ENCODE results near the gene TMEM87A.

The TMEM87A gene

DNA sequence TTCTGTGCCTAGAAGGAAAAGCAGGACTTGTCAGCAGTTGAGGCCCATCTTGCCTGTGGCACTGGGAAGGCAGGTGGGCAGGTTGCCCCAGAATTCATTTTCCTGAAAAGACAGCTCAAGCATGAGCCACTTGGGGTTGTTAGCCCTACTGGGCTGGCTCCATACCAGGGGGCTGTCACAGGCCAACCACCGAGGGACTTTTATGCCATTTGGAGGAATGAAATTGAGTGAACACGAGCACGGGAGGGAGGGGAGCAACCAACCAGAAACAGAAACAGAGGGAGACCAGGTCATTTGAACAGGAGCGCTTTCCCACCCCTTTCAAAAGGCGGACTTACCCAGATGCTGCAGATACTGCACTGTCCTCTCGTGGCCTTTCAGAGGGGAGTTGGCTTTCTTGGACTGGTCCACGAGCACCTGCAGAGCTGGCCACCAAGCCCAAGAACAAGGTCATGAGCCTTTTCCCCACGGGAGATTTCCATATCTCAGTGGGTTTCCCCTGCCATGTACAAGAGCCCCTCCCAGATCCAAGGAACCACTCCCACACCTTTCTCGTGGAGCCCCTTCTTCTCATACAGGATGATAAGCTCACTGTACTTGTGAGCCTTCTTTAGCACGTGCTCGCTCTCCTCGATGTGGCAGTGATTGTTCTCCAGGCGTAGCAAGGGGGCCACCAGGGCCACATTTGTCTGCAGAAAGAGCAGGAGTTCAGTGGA, 106.8 kb downstream of the TMEM87A start:
- no peak overlapping the region for H3K4me3 ChIP-seq (replicated peaks; ENCODE audit: insufficient read depth, low read length)
- TF ChIP-seq POLR2AphosphoS5 (IDR thresholded peaks at IDR 0.05; ENCODE audit: low read depth) = no peak
- TF ChIP-seq, protein P1, sequence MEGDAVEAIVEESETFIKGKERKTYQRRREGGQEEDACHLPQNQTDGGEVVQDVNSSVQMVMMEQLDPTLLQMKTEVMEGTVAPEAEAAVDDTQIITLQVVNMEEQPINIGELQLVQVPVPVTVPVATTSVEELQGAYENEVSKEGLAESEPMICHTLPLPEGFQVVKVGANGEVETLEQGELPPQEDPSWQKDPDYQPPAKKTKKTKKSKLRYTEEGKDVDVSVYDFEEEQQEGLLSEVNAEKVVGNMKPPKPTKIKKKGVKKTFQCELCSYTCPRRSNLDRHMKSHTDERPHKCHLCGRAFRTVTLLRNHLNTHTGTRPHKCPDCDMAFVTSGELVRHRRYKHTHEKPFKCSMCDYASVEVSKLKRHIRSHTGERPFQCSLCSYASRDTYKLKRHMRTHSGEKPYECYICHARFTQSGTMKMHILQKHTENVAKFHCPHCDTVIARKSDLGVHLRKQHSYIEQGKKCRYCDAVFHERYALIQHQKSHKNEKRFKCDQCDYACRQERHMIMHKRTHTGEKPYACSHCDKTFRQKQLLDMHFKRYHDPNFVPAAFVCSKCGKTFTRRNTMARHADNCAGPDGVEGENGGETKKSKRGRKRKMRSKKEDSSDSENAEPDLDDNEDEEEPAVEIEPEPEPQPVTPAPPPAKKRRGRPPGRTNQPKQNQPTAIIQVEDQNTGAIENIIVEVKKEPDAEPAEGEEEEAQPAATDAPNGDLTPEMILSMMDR (IDR thresholded peaks at IDR 0.05; ENCODE audit: insufficient read depth, low read length) = no peak
- TF ChIP-seq SPI1 (IDR thresholded peaks at IDR 0.05; ENCODE audit: borderline replicate concordance, low read depth) = no peak
- TF ChIP-seq GABPA (IDR thresholded peaks at IDR 0.05; ENCODE audit: low read depth) = no peak
- no peak for DNase-seq (ENCODE audit: low read depth in 1 of 2, low spot score in 1 of 2)
- no peaks in the 10 kb centered on the region for H3K27me3 ChIP-seq (ENCODE audit: insufficient read depth, poor library complexity, severe bottlenecking)
- H3K27ac ChIP-seq (replicated peaks) = no peak overlapping the region

DNA sequence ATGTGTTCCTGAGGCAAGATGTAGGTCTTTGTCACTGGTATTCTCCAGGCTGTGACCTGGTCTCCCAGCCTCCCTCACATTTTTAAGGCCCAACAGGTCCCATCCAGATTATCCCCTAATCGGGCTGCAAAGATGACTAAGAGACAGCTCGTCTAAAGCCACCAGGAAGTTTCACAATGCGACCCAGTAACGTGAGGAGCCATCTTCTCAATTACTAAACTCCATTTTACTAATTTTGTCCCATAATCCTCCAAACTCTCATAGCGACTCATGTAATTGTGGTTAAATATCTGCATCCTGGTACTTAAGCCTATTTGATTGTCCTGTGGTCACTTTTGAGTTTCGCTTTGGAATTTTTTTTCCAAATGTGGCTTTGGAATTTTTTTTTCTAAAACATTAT, 108.1 kb downstream of the TMEM87A start:
- no peak overlapping the region for H3K27ac ChIP-seq (replicated peaks)
- no peaks in the 10 kb centered on the region for H3K27me3 ChIP-seq (ENCODE audit: insufficient read depth, poor library complexity, severe bottlenecking)
- TF ChIP-seq GABPA (IDR thresholded peaks at IDR 0.05; ENCODE audit: low read depth) = no peak
- peak in 1 of 2 experiments; percentile 28 for DNase-seq (ENCODE audit: low read depth in 1 of 2, low spot score in 1 of 2)
- no peak overlapping the region for H3K4me3 ChIP-seq (replicated peaks; ENCODE audit: insufficient read depth, low read length)

DNA sequence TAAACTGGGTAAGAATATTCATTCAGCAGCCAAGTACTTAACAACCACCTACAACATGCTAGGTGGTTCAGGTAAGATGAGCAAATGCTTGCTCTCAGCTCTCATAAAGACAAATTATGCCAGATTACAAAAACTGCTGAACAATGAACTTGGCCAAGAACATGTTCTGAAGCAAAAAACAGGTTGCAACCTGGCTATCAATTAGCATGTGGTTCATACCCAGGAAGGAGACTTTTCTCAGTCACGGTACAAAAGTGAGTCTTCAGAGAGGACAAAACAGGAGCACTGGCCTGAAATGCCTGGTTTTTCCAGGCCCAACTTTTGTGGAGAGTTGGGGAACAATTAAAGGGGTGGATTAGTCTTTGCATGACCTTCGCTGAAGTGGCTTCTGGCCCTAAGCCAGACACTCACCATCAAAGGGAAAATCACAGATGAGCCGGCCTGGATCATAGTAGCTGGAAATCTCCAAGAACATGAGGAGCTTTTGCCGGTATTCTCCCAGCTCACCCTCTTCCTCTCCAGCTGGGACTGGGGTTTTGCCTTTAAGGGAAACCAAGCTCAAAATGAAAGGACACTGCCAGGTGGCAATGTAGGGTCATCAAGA, 109.2 kb downstream of the TMEM87A start:
- H3K27me3 ChIP-seq (ENCODE audit: insufficient read depth, poor library complexity, severe bottlenecking) = no peaks in the 10 kb centered on the region
- TF ChIP-seq, protein P1 (IDR thresholded peaks at IDR 0.05; ENCODE audit: insufficient read depth, low read length) = no peak
- TF ChIP-seq, protein P2, sequence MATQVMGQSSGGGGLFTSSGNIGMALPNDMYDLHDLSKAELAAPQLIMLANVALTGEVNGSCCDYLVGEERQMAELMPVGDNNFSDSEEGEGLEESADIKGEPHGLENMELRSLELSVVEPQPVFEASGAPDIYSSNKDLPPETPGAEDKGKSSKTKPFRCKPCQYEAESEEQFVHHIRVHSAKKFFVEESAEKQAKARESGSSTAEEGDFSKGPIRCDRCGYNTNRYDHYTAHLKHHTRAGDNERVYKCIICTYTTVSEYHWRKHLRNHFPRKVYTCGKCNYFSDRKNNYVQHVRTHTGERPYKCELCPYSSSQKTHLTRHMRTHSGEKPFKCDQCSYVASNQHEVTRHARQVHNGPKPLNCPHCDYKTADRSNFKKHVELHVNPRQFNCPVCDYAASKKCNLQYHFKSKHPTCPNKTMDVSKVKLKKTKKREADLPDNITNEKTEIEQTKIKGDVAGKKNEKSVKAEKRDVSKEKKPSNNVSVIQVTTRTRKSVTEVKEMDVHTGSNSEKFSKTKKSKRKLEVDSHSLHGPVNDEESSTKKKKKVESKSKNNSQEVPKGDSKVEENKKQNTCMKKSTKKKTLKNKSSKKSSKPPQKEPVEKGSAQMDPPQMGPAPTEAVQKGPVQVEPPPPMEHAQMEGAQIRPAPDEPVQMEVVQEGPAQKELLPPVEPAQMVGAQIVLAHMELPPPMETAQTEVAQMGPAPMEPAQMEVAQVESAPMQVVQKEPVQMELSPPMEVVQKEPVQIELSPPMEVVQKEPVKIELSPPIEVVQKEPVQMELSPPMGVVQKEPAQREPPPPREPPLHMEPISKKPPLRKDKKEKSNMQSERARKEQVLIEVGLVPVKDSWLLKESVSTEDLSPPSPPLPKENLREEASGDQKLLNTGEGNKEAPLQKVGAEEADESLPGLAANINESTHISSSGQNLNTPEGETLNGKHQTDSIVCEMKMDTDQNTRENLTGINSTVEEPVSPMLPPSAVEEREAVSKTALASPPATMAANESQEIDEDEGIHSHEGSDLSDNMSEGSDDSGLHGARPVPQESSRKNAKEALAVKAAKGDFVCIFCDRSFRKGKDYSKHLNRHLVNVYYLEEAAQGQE (IDR thresholded peaks at IDR 0.05; ENCODE audit: insufficient replicate concordance, low read depth) = no peak
- TF ChIP-seq POLR2AphosphoS5 (IDR thresholded peaks at IDR 0.05; ENCODE audit: low read depth) (no peak), GABPA (IDR thresholded peaks at IDR 0.05; ENCODE audit: low read depth) (no peak), SPI1 (IDR thresholded peaks at IDR 0.05; ENCODE audit: borderline replicate concordance, low read depth) (no peak)
- no peak for DNase-seq (ENCODE audit: low read depth in 1 of 2, low spot score in 1 of 2)
- no peak overlapping the region for H3K4me3 ChIP-seq (replicated peaks; ENCODE audit: insufficient read depth, low read length)
- no peak overlapping the region for H3K27ac ChIP-seq (replicated peaks)

DNA sequence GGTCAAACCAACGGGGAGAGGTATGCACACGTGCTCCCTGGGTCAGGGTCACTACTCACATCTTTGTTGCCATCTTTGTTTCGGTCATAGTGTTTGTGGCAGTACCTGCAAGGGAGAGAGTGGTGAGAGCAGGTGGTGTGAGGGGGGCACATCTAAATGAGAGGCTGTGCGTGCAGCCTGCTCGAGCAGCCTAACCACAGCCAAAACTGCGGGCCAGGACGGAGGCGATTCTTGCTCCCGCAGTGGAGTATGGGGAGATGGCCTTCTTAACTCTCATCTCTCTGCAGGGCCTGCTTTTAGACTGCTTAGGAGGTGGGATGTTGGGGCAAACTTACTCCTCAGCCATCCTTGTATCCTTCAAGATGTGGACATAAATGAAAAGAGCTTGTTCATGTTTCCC, 109.9 kb downstream of the TMEM87A start:
- Histone ChIP-seq H3K4me3 (replicated peaks; ENCODE audit: insufficient read depth, low read length) (no peak overlapping the region), H3K27ac (replicated peaks) (no peak overlapping the region), H3K27me3 (ENCODE audit: insufficient read depth, poor library complexity, severe bottlenecking) (no peaks in the 10 kb centered on the region)
- no peak for DNase-seq (ENCODE audit: low read depth in 1 of 2, low spot score in 1 of 2)
- no peak for TF ChIP-seq GABPA (IDR thresholded peaks at IDR 0.05; ENCODE audit: low read depth)
- TF ChIP-seq, protein P1 (IDR thresholded peaks at IDR 0.05; ENCODE audit: insufficient read depth, low read length) = no peak
- TF ChIP-seq SPI1 (IDR thresholded peaks at IDR 0.05; ENCODE audit: borderline replicate concordance, low read depth) = no peak
- TF ChIP-seq, protein P2 (IDR thresholded peaks at IDR 0.05; ENCODE audit: insufficient replicate concordance, low read depth) = no peak
- TF ChIP-seq POLR2AphosphoS5 (IDR thresholded peaks at IDR 0.05; ENCODE audit: low read depth) = no peak

Measured in HL-60 (cell line).